Measurements from ENCODE around the gene TYW1B.
A peak's percentile ranks its signal among the peaks of the same experiment; 100 is the strongest.
"Not testable (repeated sequence)": the region's sequence is repeated elsewhere in the genome, so short reads cannot be mapped to it uniquely, and the experiment has no call there.

TYW1B gene, protein sequence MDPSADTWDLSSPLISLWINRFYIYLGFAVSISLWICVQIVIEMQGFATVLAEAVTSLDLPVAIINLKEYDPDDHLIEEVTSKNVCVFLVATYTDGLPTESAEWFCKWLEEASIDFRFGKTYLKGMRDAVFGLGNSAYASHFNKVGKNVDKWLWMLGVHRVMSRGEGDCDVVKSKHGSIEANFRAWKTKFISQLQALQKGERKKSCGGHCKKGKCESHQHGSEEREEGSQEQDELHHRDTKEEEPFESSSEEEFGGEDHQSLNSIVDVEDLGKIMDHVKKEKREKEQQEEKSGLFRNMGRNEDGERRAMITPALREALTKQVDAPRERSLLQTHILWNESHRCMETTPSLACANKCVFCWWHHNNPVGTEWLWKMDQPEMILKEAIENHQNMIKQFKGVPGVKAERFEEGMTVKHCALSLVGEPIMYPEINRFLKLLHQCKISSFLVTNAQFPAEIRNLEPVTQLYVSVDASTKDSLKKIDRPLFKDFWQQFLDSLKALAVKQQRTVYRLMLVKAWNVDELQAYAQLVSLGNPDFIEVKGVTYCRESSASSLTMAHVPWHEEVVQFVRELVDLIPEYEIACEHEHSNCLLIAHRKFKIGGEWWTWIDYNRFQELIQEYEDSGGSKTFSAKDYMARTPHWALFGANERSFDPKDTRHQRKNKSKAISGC

DNA sequence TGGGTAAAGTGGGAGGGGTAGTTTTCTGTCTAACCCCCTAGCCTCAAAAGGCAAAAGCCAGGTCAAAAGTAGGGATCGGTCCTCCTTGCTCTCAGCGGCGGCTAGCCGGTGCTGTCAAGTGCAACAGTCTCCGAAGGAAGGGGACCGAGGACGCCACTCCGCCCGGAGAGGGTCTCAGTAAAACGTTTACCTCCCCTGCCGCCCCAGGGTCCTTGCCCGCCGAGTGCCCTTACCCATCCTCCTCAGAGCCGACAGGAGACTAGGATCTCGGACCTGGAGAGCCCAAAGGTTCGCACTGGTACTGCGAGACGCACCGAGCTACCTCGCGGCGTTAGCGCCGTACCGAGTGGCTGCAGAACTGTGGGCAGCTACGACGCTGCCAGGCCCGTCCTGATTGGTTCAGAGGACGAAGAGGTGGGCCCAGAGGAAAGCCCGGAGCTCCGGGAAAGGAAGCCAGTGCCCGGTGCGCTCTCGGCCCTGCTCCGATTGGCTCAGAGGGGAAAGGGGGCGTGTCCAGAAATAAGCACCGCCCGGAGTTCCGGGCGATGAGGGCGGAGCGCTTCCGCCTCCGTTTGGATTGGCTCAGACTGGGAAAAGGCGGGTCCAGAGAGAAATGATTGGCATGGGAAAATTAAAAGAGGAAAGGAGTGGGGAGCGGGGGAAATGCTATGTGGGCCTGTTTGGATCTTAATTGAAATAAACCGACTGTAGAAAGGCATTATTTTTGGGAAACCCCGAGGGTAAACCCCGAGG lies at the start of gene TYW1B:
TYW1B (minus strand) TSS at position 362 of the 753 bp plus-strand sequence; CDS start at position 237, 125 bp downstream.
- not testable (repeated sequence) for H3K9me3 ChIP-seq (ENCODE audit: control insufficient read depth, low read length); H3K4me1 ChIP-seq (ENCODE audit: control insufficient read depth, insufficient read depth, low read length); H3K27me3 ChIP-seq (ENCODE audit: control insufficient read depth, insufficient read depth, low read length); H3K36me3 ChIP-seq (ENCODE audit: control insufficient read depth, insufficient read depth, low read length)
- peak within 1 kb of the TSS; percentile 53 for H3K9ac ChIP-seq (ENCODE audit: low read length)
- H3K4me3 ChIP-seq (ENCODE audit: low read length): peak within 1 kb of the TSS; percentile 67

DNA sequence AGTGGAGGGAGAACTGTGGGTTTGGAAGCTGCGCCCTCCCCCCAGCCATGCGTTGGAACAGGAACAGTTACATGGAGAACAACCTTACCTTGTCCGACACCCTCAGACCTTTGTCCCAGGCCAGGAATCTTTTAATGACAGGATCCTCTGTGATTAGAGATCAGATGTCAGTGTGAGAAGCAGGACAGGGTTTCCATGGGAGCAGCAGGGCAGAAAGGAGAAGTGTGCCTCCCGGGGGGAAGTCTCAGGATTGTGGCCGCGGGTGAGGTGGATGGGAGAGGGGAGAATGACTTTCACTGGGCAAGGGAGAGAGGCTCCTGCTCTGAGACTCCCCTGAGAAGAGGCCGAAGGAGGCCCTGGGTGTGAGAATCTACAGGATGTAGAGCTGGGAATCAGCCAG lies 39.6 kb upstream of the TYW1B start:
- not testable (repeated sequence) for H3K9me3 ChIP-seq (ENCODE audit: control insufficient read depth, low read length); H3K9ac ChIP-seq (ENCODE audit: low read length); H3K4me1 ChIP-seq (ENCODE audit: control insufficient read depth, insufficient read depth, low read length); H3K27me3 ChIP-seq (ENCODE audit: control insufficient read depth, insufficient read depth, low read length); H3K36me3 ChIP-seq (ENCODE audit: control insufficient read depth, insufficient read depth, low read length); H3K4me3 ChIP-seq (ENCODE audit: low read length)

DNA sequence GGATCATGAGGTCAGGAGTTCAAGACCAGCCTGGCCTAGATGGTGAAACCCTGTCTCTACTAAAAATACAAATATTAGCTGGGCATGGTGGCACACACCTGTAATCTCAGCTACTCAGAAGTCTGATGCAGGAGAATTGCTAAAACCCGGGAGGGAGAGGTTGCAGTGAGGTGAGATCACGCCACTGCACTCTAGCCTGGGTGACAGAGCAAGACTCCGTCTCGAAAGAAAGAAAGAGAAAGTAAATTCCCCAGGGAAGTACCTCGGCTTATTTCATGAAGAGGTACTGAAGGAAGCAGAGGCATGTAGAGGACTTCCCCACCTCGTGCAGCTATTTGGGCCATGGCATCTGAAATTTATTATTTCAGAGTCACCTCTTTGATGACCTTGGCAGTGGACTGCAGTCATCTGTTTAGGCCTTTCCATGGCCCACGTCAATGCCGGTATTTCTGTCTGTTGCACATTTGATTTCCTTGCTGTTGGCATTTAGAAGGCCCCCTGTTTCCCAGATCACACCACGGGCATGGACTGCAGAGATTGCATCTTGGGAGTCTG lies 30.9 kb upstream of the TYW1B start:
- H3K4me3 ChIP-seq (ENCODE audit: low read length); H3K9ac ChIP-seq (ENCODE audit: low read length); H3K36me3 ChIP-seq (ENCODE audit: control insufficient read depth, insufficient read depth, low read length); H3K9me3 ChIP-seq (ENCODE audit: control insufficient read depth, low read length); H3K27me3 ChIP-seq (ENCODE audit: control insufficient read depth, insufficient read depth, low read length); H3K4me1 ChIP-seq (ENCODE audit: control insufficient read depth, insufficient read depth, low read length): not testable (repeated sequence)

DNA sequence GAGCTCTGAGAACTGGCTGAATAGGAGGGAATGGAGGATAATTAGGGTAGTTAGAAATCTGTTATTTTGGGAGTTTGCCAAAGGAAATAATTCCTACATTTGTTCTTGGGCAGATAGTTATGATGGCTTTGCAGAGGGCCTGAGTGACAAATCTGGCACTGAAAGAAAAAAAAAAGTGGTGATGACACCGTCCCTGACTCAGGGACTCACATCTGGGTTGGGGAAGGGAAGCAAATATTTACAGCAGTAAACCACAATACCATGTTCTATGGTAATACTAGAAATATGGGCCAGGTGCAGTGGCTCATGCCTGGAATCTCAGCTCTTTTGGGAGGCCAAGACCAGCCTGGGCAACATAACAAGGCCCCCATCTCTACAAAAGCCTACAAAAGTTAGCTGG lies 29.9 kb upstream of the TYW1B start:
- H3K36me3 ChIP-seq (ENCODE audit: control insufficient read depth, insufficient read depth, low read length); H3K9ac ChIP-seq (ENCODE audit: low read length); H3K4me3 ChIP-seq (ENCODE audit: low read length); H3K9me3 ChIP-seq (ENCODE audit: control insufficient read depth, low read length); H3K4me1 ChIP-seq (ENCODE audit: control insufficient read depth, insufficient read depth, low read length); H3K27me3 ChIP-seq (ENCODE audit: control insufficient read depth, insufficient read depth, low read length): not testable (repeated sequence)

- H3K27me3 ChIP-seq (ENCODE audit: control insufficient read depth, insufficient read depth, low read length); H3K4me1 ChIP-seq (ENCODE audit: control insufficient read depth, insufficient read depth, low read length); H3K4me3 ChIP-seq (ENCODE audit: low read length); H3K9me3 ChIP-seq (ENCODE audit: control insufficient read depth, low read length); H3K36me3 ChIP-seq (ENCODE audit: control insufficient read depth, insufficient read depth, low read length); H3K9ac ChIP-seq (ENCODE audit: low read length): not testable (repeated sequence)
These were observed 27.3 kb upstream of the TYW1B start for GRCh38 chr7:72855261-72855660.

- not testable (repeated sequence) for H3K4me1 ChIP-seq (ENCODE audit: control insufficient read depth, insufficient read depth, low read length); H3K27me3 ChIP-seq (ENCODE audit: control insufficient read depth, insufficient read depth, low read length); H3K4me3 ChIP-seq (ENCODE audit: low read length); H3K9ac ChIP-seq (ENCODE audit: low read length); H3K36me3 ChIP-seq (ENCODE audit: control insufficient read depth, insufficient read depth, low read length); H3K9me3 ChIP-seq (ENCODE audit: control insufficient read depth, low read length)
These were observed 24.9 kb upstream of the TYW1B start for GRCh38 chr7:72852937-72853336.

GRCh38 chr7:72850746-72851145 lies 22.7 kb upstream of the TYW1B start:
- not testable (repeated sequence) for H3K9ac ChIP-seq (ENCODE audit: low read length); H3K27me3 ChIP-seq (ENCODE audit: control insufficient read depth, insufficient read depth, low read length); H3K4me1 ChIP-seq (ENCODE audit: control insufficient read depth, insufficient read depth, low read length); H3K4me3 ChIP-seq (ENCODE audit: low read length); H3K9me3 ChIP-seq (ENCODE audit: control insufficient read depth, low read length); H3K36me3 ChIP-seq (ENCODE audit: control insufficient read depth, insufficient read depth, low read length)

DNA sequence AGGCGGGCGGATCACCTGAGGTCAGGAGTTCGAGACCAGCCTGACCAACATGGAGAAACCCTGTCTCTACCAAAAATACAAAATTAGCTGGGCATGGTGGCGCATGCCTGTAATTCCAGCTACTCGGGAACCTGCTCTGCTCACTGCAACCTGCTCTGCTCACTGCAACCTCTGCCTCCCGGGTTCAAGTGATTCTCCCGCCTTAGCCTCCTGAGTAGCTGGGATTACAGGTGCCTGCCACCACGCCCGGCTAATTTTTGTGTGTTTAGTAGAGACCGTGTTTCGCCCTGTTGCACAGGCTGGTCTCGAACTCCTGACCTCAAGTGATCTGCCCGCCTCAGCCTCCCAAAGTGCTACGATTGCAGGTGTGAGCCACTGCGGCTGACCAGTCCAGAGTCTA lies 16.1 kb upstream of the TYW1B start:
- not testable (repeated sequence) for H3K9me3 ChIP-seq (ENCODE audit: control insufficient read depth, low read length); H3K4me1 ChIP-seq (ENCODE audit: control insufficient read depth, insufficient read depth, low read length); H3K9ac ChIP-seq (ENCODE audit: low read length); H3K4me3 ChIP-seq (ENCODE audit: low read length); H3K27me3 ChIP-seq (ENCODE audit: control insufficient read depth, insufficient read depth, low read length); H3K36me3 ChIP-seq (ENCODE audit: control insufficient read depth, insufficient read depth, low read length)

GRCh38 chr7:72843166-72843565 lies 15.2 kb upstream of the TYW1B start:
- not testable (repeated sequence) for H3K4me3 ChIP-seq (ENCODE audit: low read length); H3K4me1 ChIP-seq (ENCODE audit: control insufficient read depth, insufficient read depth, low read length); H3K9ac ChIP-seq (ENCODE audit: low read length); H3K27me3 ChIP-seq (ENCODE audit: control insufficient read depth, insufficient read depth, low read length); H3K9me3 ChIP-seq (ENCODE audit: control insufficient read depth, low read length); H3K36me3 ChIP-seq (ENCODE audit: control insufficient read depth, insufficient read depth, low read length)

GRCh38 chr7:72840966-72841511 lies 13.0 kb upstream of the TYW1B start:
- H3K4me1 ChIP-seq (ENCODE audit: control insufficient read depth, insufficient read depth, low read length): not testable (repeated sequence)

DNA sequence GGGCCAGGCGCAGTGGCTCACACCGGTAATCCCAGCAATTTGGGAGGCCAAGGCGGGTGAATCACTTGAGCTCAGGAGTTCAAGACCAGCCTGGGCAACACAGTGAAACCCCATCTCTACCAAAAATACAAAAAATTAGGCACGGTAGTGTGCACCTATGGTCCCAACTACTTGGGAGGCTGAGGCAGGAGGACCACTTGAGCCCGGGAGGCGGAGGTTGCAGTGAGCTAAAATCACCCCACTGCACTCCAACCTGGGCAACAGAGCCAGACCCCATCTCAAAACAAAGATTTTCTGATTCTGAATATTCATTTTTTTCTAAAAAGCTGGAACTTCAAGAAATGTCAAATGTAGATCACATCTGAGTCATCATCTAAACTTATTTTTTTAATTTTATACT lies 10.3 kb upstream of the TYW1B start:
- not testable (repeated sequence) for H3K9me3 ChIP-seq (ENCODE audit: control insufficient read depth, low read length); H3K4me1 ChIP-seq (ENCODE audit: control insufficient read depth, insufficient read depth, low read length); H3K36me3 ChIP-seq (ENCODE audit: control insufficient read depth, insufficient read depth, low read length); H3K27me3 ChIP-seq (ENCODE audit: control insufficient read depth, insufficient read depth, low read length); H3K9ac ChIP-seq (ENCODE audit: low read length); H3K4me3 ChIP-seq (ENCODE audit: low read length)

More at GRCh38 chr7:72840966-72841511, 13.0 kb upstream of the TYW1B start:
- not testable (repeated sequence) for H3K4me3 ChIP-seq (ENCODE audit: low read length); H3K9ac ChIP-seq (ENCODE audit: low read length); H3K9me3 ChIP-seq (ENCODE audit: control insufficient read depth, low read length); H3K27me3 ChIP-seq (ENCODE audit: control insufficient read depth, insufficient read depth, low read length); H3K36me3 ChIP-seq (ENCODE audit: control insufficient read depth, insufficient read depth, low read length)

GRCh38 chr7:72837291-72837690 lies 9.3 kb upstream of the TYW1B start:
- H3K9me3 ChIP-seq (ENCODE audit: control insufficient read depth, low read length); H3K4me3 ChIP-seq (ENCODE audit: low read length); H3K9ac ChIP-seq (ENCODE audit: low read length); H3K4me1 ChIP-seq (ENCODE audit: control insufficient read depth, insufficient read depth, low read length); H3K27me3 ChIP-seq (ENCODE audit: control insufficient read depth, insufficient read depth, low read length); H3K36me3 ChIP-seq (ENCODE audit: control insufficient read depth, insufficient read depth, low read length): not testable (repeated sequence)

Data from mucosa of stomach (tissue), 1 donor.